Measurements from ENCODE around the gene LRRK2. TPM values are rescaled to one million over a fixed set of nuclear protein-coding genes. Genes with fewer than 3 reads are reported as not detected.

Gene LRRK2
- total and polyA plus RNA-seq, 2 of the 13 experiments (the other 11 are each of a cell fraction or from before 2014, with no cell fraction given) = not detected

GRCh38 chr12:40315375-40315774 is 90.6 kb downstream of the LRRK2 start:
- POLR2A ChIA-PET = no interaction called here
- intact Hi-C loops (cut with micrococcal nuclease; ENCODE audit: unreplicated experiment) = loop anchor here (10.0 kb wide), 1 partner anchor 71 kb away; no protein-coding TSS in a partner anchor

More at GRCh38 chr12:40315375-40315774, 90.6 kb downstream of the LRRK2 start:
- H3K27me3 ChIP-seq (ENCODE audit: control insufficient read depth in 1 of 2, insufficient read depth in 2 of 2, low read length in 2 of 2) = no peaks in the 10 kb centered on the region
- H3K79me2 ChIP-seq (ENCODE audit: insufficient read depth, low read length) = no peaks in the 10 kb centered on the region
- no peak overlapping the region for H3K4me3 ChIP-seq (replicated peaks in 1 of 3; ENCODE audit: insufficient read depth in 1 of 3, low read depth in 2 of 3, low read length in 3 of 3)
- no peak overlapping the region for H3K27ac ChIP-seq (ENCODE audit: extremely low read length, insufficient read depth, low read length)
- FAIRE-seq = no peak
- no peak for TF ChIP-seq ZFY (CRISPR knock-in tag; IDR thresholded peaks at IDR 0.05)
- no peak for TF ChIP-seq ZNF318 (CRISPR knock-in tag; IDR thresholded peaks at IDR 0.05)
- peak; percentile 87 for TF ChIP-seq ATF7 (IDR thresholded peaks at IDR 0.05)
- TF ChIP-seq ATF7 (CRISPR knock-in tag; IDR thresholded peaks at IDR 0.05) = no peak
- TF ChIP-seq ONECUT2 (CRISPR knock-in tag; IDR thresholded peaks at IDR 0.05) = no peak
- TF ChIP-seq HIVEP1 (CRISPR knock-in tag; IDR thresholded peaks at IDR 0.05) = no peak
- TF ChIP-seq RBFOX2 (IDR thresholded peaks at IDR 0.05; ENCODE audit: low read depth, low read length) = no peak
- no peak for TF ChIP-seq ZNF546 (CRISPR knock-in tag; conservative IDR thresholded peaks at IDR 0.05)
- TF ChIP-seq ZFP36L1 (CRISPR knock-in tag; IDR thresholded peaks at IDR 0.05) = no peak
- TF ChIP-seq DNMT3B (CRISPR knock-in tag; conservative IDR thresholded peaks at IDR 0.05) = no peak
- H3K4me2 ChIP-seq (ENCODE audit: low read depth, low read length) = no peak overlapping the region
- no peaks in the 10 kb centered on the region for H4K20me1 ChIP-seq (ENCODE audit: insufficient read depth, low read length)
- no peak overlapping the region for H3K9ac ChIP-seq (ENCODE audit: insufficient read depth, low read depth, low read length)
- no peaks in the 10 kb centered on the region for H3K36me3 ChIP-seq (replicated peaks in 1 of 2; ENCODE audit: control insufficient read depth in 1 of 2, insufficient read depth in 2 of 2, low read length in 2 of 2)
- whole genome bisulfite sequencing (ENCODE audit: low lambda C conversion rate) = 4% methylated on average over 1 of the region's 1 CpG
- H3K9me3 ChIP-seq (ENCODE audit: low read length) = no peaks in the 10 kb centered on the region
- no peaks in the 10 kb centered on the region for H3K4me1 ChIP-seq (ENCODE audit: insufficient read depth, low read length)
- CTCF ChIA-PET (ENCODE audit: low intra/inter-chr PET ratio, low total read pairs) = no interaction called here
- in situ Hi-C loops (cut with HindIII; ENCODE audit: extremely low pct_ligation_motif_present, low pct_unique_long_range_greater_than_20kb) = loop anchor here (5.0 kb wide), 1 partner anchor 163 kb away; no protein-coding TSS in a partner anchor
- no peak overlapping the region for H2AFZ ChIP-seq (ENCODE audit: low read length)
- no peak for ATAC-seq
- DNase-seq (ENCODE audit: low spot score) = no peak
- no TSS peak for BruUV-seq (replicated peaks)
